Activated CD4-positive, alpha-beta T cell treated with anti-CD3 and anti-CD28 coated beads, Interleukin-2, amount 10 ng/mL, durations not matched to agents 7 days and 5 days (primary cell): ENCODE results near the gene SLC8A1. TPM values are rescaled to one million over a fixed set of nuclear protein-coding genes. Genes with fewer than 3 reads are reported as not detected.

Experiments
- CTCF ChIA-PET: fragments of 350-600 bp; sonication (Branson Sonifier 250); formaldehyde crosslinking; loops from one replicate; lab custom pipeline; 2021; ENCODE audit warnings: antibody characterized with exemption; lab: Charles Lee
- POLR2A ChIA-PET: fragments of 350-600 bp; sonication (Branson Sonifier 250); formaldehyde crosslinking; loops from one replicate; lab custom pipeline; 2021; ENCODE audit warnings: antibody characterized with exemption; lab: Charles Lee
- DNase-seq: peaks from one replicate; pipeline ENCODE4 v3.0.0-alpha.2; 2020
- H3K27ac Mint-ChIP-seq: one replicate; pipeline ENCODE4 v1.8.0; 2021; ENCODE audit warnings: mild to moderate bottlenecking, moderate library complexity, mixed read lengths
- H3K27me3 Mint-ChIP-seq: one replicate; pipeline ENCODE4 v1.8.0; 2021; ENCODE audit warnings: mixed read lengths
- H3K36me3 Mint-ChIP-seq: one replicate; pipeline ENCODE4 v1.8.0; 2021; ENCODE audit warnings: low read depth, mixed read lengths
- H3K4me1 Mint-ChIP-seq: one replicate; pipeline ENCODE4 v1.8.0; 2021; ENCODE audit warnings: mixed read lengths
- H3K4me3 Mint-ChIP-seq: one replicate; pipeline ENCODE4 v1.8.0; 2021; ENCODE audit warnings: mild to moderate bottlenecking, moderate library complexity, mixed read lengths
- H3K9me3 Mint-ChIP-seq: one replicate; pipeline ENCODE4 v1.8.0; 2021; ENCODE audit warnings: mixed read lengths
- total RNA-seq, 2 experiments: library from RNA; stranded (reverse); gene quantifications; one replicate each; pipeline ENCODE4 v1.2.3, GENCODE V29; 2021

Gene SLC8A1
- total RNA-seq, 2 experiments from 2014 or later, result 0.50 to 0.56 TPM

GRCh38 chr2:40298026-40298425, 153.9 kb downstream of the SLC8A1 start:
- Mint-ChIP-seq H3K27me3 (no peaks in the 10 kb centered on the region), H3K36me3 (no peaks in the 10 kb centered on the region), H3K4me1 (no peaks in the 10 kb centered on the region), H3K4me3 (no peak overlapping the region), H3K9me3 (no peaks in the 10 kb centered on the region), H3K27ac (no peak overlapping the region)
- DNase-seq, result no peak
- CTCF ChIA-PET, result no interaction called here
- POLR2A ChIA-PET, result no interaction called here

DNA sequence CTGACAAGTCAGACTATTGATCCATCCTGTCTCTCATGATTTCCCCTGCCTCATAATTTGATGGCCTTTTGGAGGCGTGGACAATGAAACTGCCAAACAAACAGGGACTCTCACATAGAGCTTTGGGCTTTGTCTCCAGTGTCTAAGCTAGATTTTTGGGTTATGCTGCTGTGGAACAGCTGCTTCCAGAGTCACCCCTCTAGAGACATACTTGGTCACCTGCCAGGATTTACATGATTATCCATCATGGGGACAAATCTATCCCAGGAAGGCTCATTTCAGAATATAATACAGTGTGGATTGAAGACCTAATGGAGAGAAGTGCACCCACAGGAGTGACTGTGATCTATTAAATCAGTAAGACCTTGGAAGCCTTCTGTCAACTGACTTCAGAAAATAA, 159.6 kb downstream of the SLC8A1 start:
- no peak for DNase-seq
- Mint-ChIP-seq H3K9me3 (no peaks in the 10 kb centered on the region), H3K4me1 (peaks cover 4% of the 10 kb centered on the region), H3K27me3 (no peaks in the 10 kb centered on the region), H3K4me3 (no peak overlapping the region), H3K36me3 (no peaks in the 10 kb centered on the region), H3K27ac (no peak overlapping the region)
- ChIA-PET CTCF (no interaction called here), POLR2A (no interaction called here)

- DNase-seq, result no peak
- CTCF ChIA-PET, result no interaction called here
- POLR2A ChIA-PET, result no interaction called here
- no peaks in the 10 kb centered on the region for H3K36me3 Mint-ChIP-seq
- H3K27ac Mint-ChIP-seq, result peak overlapping the region; percentile 6
- peaks cover 4% of the 10 kb centered on the region for H3K4me1 Mint-ChIP-seq
- H3K4me3 Mint-ChIP-seq, result peak overlapping the region; percentile 56
- no peaks in the 10 kb centered on the region for H3K27me3 Mint-ChIP-seq
- no peaks in the 10 kb centered on the region for H3K9me3 Mint-ChIP-seq
Observed at GRCh38 chr2:40289771-40290404, 162.0 kb downstream of the SLC8A1 start.

GRCh38 chr2:40287773-40288172, 164.1 kb downstream of the SLC8A1 start:
- ChIA-PET CTCF (interaction anchor here (1.0 kb wide), 1 partner anchor 13 kb away, joined by 3 read pairs; no protein-coding TSS in a partner anchor), POLR2A (no interaction called here)
- Mint-ChIP-seq H3K27ac (no peak overlapping the region), H3K36me3 (no peaks in the 10 kb centered on the region), H3K9me3 (no peaks in the 10 kb centered on the region), H3K4me1 (peaks cover 4% of the 10 kb centered on the region), H3K4me3 (no peak overlapping the region), H3K27me3 (no peaks in the 10 kb centered on the region)
- DNase-seq, result no peak

DNA sequence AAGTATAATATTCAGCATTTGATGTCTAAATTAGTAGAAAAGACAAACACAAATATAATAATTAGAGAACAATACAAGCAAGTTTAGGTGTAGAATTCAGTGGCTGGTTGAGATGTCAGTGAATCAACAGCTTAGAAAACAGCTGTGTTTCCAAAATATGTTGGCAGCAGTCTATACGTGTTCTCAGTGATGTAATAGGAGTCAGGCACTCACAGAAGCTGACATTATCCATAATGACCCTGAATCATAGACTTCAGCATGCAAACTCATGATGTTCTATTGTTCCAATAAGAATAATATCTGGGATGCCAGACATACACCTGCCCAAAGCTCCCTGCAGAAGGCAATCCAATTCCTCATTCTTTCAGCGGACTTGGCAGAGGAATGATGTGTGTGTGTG, 164.7 kb downstream of the SLC8A1 start:
- no peak overlapping the region for H3K4me3 Mint-ChIP-seq
- ChIA-PET CTCF (interaction anchor here (1.0 kb wide), 2 partner anchors 12 to 77 kb away, joined by 3 read pairs; no protein-coding TSS in a partner anchor), POLR2A (no interaction called here)
- H3K36me3 Mint-ChIP-seq, result no peaks in the 10 kb centered on the region
- no peak for DNase-seq
- no peaks in the 10 kb centered on the region for H3K27me3 Mint-ChIP-seq
- H3K27ac Mint-ChIP-seq, result no peak overlapping the region
- H3K9me3 Mint-ChIP-seq, result no peaks in the 10 kb centered on the region
- H3K4me1 Mint-ChIP-seq, result peaks cover 4% of the 10 kb centered on the region

DNA sequence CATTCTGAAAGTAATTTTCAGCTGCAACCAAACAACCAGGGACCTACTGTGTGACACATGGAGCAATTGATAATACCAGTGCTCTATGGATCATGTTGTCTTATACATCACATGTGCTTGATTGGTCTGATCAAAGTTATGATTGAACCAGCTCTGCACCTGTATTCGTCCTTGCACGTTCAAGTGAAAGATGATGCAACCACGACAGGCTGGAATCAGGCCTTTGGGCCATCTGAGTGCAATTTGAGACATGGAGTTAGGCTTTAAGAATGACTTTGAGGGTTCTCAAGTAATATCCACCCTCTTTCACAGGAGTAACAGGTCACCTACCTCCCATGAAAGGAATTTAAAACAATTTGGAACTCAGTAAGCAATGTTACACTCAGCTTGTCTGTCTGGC, 165.2 kb downstream of the SLC8A1 start:
- Mint-ChIP-seq H3K9me3 (no peaks in the 10 kb centered on the region), H3K4me1 (peaks cover 4% of the 10 kb centered on the region), H3K27me3 (no peaks in the 10 kb centered on the region), H3K27ac (no peak overlapping the region), H3K36me3 (no peaks in the 10 kb centered on the region), H3K4me3 (no peak overlapping the region)
- ChIA-PET POLR2A (no interaction called here), CTCF (interaction anchor here (1.0 kb wide), 2 partner anchors 12 to 76 kb away, joined by 3 read pairs; no protein-coding TSS in a partner anchor)
- DNase-seq, result no peak

GRCh38 chr2:40285391-40285790, 166.5 kb downstream of the SLC8A1 start:
- ChIA-PET CTCF (no interaction called here), POLR2A (no interaction called here)
- Mint-ChIP-seq H3K4me1 (peaks cover 4% of the 10 kb centered on the region), H3K9me3 (no peaks in the 10 kb centered on the region), H3K4me3 (no peak overlapping the region), H3K36me3 (no peaks in the 10 kb centered on the region), H3K27me3 (no peaks in the 10 kb centered on the region), H3K27ac (no peak overlapping the region)
- DNase-seq, result no peak

- H3K4me1 Mint-ChIP-seq, result peaks cover under 1% of the 10 kb centered on the region
- no peak overlapping the region for H3K4me3 Mint-ChIP-seq
- no peak overlapping the region for H3K27ac Mint-ChIP-seq
- no peaks in the 10 kb centered on the region for H3K27me3 Mint-ChIP-seq
- ChIA-PET CTCF (interaction anchor here (0.8 kb wide), 1 partner anchor 9 kb away, joined by 3 read pairs; no protein-coding TSS in a partner anchor), POLR2A (no interaction called here)
- no peaks in the 10 kb centered on the region for H3K9me3 Mint-ChIP-seq
- H3K36me3 Mint-ChIP-seq, result no peaks in the 10 kb centered on the region
- DNase-seq, result no peak
Observed at GRCh38 chr2:40284797-40285196, 167.1 kb downstream of the SLC8A1 start.

GRCh38 chr2:40283111-40283909, 168.6 kb downstream of the SLC8A1 start:
- Mint-ChIP-seq H3K4me3 (no peak overlapping the region), H3K4me1 (no peaks in the 10 kb centered on the region), H3K27me3 (no peaks in the 10 kb centered on the region), H3K27ac (no peak overlapping the region), H3K36me3 (no peaks in the 10 kb centered on the region), H3K9me3 (no peaks in the 10 kb centered on the region)
- no peak for DNase-seq
- CTCF ChIA-PET, result interaction anchor here (0.6 kb wide), 1 partner anchor 55 kb away, joined by 3 read pairs; no protein-coding TSS in a partner anchor
- POLR2A ChIA-PET, result no interaction called here

DNA sequence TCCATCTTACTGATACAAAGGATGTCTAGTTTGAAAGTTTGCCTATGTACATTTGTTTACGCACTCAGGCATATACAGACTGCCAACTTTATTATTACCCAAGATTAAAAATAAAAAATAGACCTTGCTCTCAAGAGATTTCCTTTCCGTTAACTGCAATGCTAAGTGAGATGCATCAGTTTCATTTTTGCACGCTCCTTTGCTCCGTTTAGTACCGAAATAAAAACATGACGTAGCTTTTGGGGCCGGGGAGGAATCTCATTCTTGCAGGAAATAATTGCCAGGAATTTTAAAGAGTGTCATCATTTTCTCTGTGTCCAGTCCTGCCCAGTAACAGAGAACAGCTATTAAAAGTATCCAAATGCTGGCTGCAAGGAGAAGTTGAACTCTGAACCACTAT, 169.5 kb downstream of the SLC8A1 start:
- Mint-ChIP-seq H3K4me1 (no peaks in the 10 kb centered on the region), H3K36me3 (no peaks in the 10 kb centered on the region), H3K9me3 (no peaks in the 10 kb centered on the region), H3K4me3 (no peak overlapping the region), H3K27me3 (no peaks in the 10 kb centered on the region), H3K27ac (no peak overlapping the region)
- ChIA-PET POLR2A (no interaction called here), CTCF (no interaction called here)
- DNase-seq, result no peak

DNA sequence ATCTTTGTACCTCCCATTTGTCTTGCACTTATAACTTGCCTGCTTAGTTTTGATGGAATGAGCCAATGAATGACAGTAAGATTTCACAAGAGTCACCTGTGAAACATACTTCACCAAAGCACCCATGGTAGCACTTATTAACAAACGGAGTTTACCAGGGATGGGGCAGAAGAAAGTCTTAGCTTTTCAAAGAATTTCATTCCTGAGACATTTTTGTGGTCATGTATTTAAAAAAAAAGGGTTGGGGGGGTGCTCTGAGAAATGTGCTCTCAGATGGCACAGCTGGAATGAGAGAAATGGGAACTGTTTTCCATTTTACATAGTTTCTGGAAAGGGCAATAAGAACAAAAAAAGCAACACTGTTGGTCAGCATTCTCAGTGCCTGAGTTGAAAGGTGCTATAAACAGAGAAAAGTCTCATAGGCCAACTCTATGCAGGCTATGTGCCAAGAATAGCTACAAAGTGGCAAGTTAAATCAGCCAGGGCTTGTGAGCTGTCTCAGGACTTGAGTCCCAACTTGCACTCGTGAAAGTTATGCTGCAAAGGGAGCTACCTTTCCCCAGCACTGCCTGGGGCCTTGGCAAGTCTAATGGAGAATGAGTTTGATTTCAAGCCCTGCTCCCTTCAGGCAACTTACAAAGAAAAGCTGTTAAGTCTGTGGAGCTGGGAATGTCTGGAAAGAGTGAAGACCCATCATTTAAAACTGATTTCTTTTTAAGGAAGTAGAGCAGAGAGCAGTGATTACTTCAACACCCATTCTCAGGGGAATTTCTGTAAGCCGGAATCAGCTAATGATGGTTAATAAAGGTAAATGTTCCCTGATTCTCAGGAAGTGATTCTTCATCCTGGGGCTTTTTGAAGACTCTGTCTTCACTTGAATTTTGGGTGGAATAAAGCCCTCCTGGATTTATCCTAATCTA, 170.6 kb downstream of the SLC8A1 start:
- DNase-seq, result no peak
- Mint-ChIP-seq H3K36me3 (no peaks in the 10 kb centered on the region), H3K4me1 (no peaks in the 10 kb centered on the region), H3K27ac (no peak overlapping the region), H3K9me3 (no peaks in the 10 kb centered on the region), H3K27me3 (no peaks in the 10 kb centered on the region), H3K4me3 (no peak overlapping the region)
- ChIA-PET CTCF (interaction anchor here (0.6 to 1.1 kb wide), 2 partner anchors 8 to 1249 kb away, joined by 3 to 4 read pairs; no protein-coding TSS in a partner anchor), POLR2A (no interaction called here)

- Mint-ChIP-seq H3K27me3 (no peaks in the 10 kb centered on the region), H3K4me3 (no peak overlapping the region), H3K4me1 (no peaks in the 10 kb centered on the region), H3K36me3 (no peaks in the 10 kb centered on the region), H3K27ac (no peak overlapping the region), H3K9me3 (no peaks in the 10 kb centered on the region)
- no peak for DNase-seq
- ChIA-PET CTCF (no interaction called here), POLR2A (no interaction called here)
Observed at GRCh38 chr2:40279482-40279881, 172.4 kb downstream of the SLC8A1 start.
